Mucosa of descending colon (tissue), 3 donors: ENCODE measurements around the gene LAMA5. TPM values are rescaled to one million over a fixed set of nuclear protein-coding genes. Genes with fewer than 3 reads are reported as not detected.

Experiments used
- ATAC-seq: fragments of 200-7000 bp; cut with Tn5 transposase; one replicate; pipeline ENCODE4 v1.9.1; 2020; ENCODE audit warnings: mild to moderate bottlenecking, moderate library complexity
- DNase-seq, 3 donors: peaks; one replicate each; pipeline ENCODE4 v3.0.0-alpha.2; 2020
- H3K36me3 ChIP-seq: fragments of 200-600 bp; one replicate; pipeline ENCODE4 v1.8.0; 2021; ENCODE audit warnings: low read depth, mild to moderate bottlenecking
- H3K4me1 ChIP-seq: fragments of 200-600 bp; one replicate; pipeline ENCODE4 v1.8.0; 2021; ENCODE audit warnings: low read depth, mild to moderate bottlenecking
- H3K4me3 ChIP-seq: fragments of 200-600 bp; one replicate; pipeline ENCODE4 v1.8.0; 2021; ENCODE audit warnings: mild to moderate bottlenecking
- H3K9me3 ChIP-seq: fragments of 200-600 bp; one replicate; pipeline ENCODE4 v1.8.0; 2021; ENCODE audit warnings: mild to moderate bottlenecking
- intact Hi-C, 2 donors: fragments of 100-400 bp; cut with DNase I in 1 of 2; cut with micrococcal nuclease in 1 of 2; formaldehyde crosslinking; loops; one replicate each; pipeline versions ENCODE4 v1.11.0 to v1.11.1; 2022; cut with DNase I, micrococcal nuclease
- long read RNA-seq, 2 donors: library from polyadenylated mRNA; unstranded; transcript quantifications; one replicate each; pipeline ENCODE4 v2.0.0, GENCODE V29; 2019 to 2021
- total RNA-seq, 3 donors: library from RNA; stranded (reverse); fragmentation: NEBNext Ultra II Directional in 2 of 3; extraction: Animal tissue kit (Norgen Biotek cat#: 25700) in 2 of 3; gene quantifications; one replicate each; pipeline versions ENCODE4 v1.2.1 to v1.2.4, GENCODE V29; 2021 to 2023
- TF ChIP-seq, protein P1 (sequence below): fragments of 200-600 bp; IDR thresholded peaks from one replicate; pipeline ENCODE4 v1.8.0; 2022; ENCODE audit warnings: antibody characterized with exemption, mild to moderate bottlenecking
- donor health status: DM: no; HTN: no; CAD: no; lungs with moderate emphysema.
- donor health status: DM: no; HTN: no; CAD: no.
- donor health status: DM: no; HTN: yes; CAD: no.

Gene LAMA5
- 100 to 1,000 TPM in 1 of 3 donors, 10 to 100 TPM in 2; 21.8 to 335 (median 40.7) TPM for total RNA-seq
- long read RNA-seq, donor 1, partial matches to known transcripts = 129 of 192 reads
- long read RNA-seq, donor 1, other reads (novel, unspliced or antisense) = 61 of 192 reads
- long read RNA-seq, donor 2, partial matches to known transcripts = 4 of 4 reads
- long read RNA-seq, donor 2, other reads (novel, unspliced or antisense) = 0 of 4 reads

GRCh38 chr20:62367136-62367632 is at the start of gene LAMA5:
LAMA5 (minus strand) TSS chr20:62367312; CDS start chr20:62367245, 67 bp downstream.
- Histone ChIP-seq H3K4me3 (peak within 1 kb of the TSS; percentile 27), H3K36me3 (no peaks in the 10 kb centered on the region), H3K4me1 (peaks cover 25% of the 10 kb centered on the region), H3K9me3 (no peaks in the 10 kb centered on the region)
- DNase-seq (peak in 2 of 3 donors; percentile 61 to 72), ATAC-seq (peak; percentile 68)
- TF ChIP-seq, protein P1, sequence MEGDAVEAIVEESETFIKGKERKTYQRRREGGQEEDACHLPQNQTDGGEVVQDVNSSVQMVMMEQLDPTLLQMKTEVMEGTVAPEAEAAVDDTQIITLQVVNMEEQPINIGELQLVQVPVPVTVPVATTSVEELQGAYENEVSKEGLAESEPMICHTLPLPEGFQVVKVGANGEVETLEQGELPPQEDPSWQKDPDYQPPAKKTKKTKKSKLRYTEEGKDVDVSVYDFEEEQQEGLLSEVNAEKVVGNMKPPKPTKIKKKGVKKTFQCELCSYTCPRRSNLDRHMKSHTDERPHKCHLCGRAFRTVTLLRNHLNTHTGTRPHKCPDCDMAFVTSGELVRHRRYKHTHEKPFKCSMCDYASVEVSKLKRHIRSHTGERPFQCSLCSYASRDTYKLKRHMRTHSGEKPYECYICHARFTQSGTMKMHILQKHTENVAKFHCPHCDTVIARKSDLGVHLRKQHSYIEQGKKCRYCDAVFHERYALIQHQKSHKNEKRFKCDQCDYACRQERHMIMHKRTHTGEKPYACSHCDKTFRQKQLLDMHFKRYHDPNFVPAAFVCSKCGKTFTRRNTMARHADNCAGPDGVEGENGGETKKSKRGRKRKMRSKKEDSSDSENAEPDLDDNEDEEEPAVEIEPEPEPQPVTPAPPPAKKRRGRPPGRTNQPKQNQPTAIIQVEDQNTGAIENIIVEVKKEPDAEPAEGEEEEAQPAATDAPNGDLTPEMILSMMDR = no peak
- intact Hi-C loops = no loop called here

GRCh38 chr20:62415354-62416111 is 48.4 kb upstream of the LAMA5 start:
- peaks cover 20% of the 10 kb centered on the region for H3K4me1 ChIP-seq
- H3K36me3 ChIP-seq = no peaks in the 10 kb centered on the region
- TF ChIP-seq, protein P1 = no peak
- no peak for DNase-seq
- no peak for ATAC-seq
- no peaks in the 10 kb centered on the region for H3K9me3 ChIP-seq
- intact Hi-C loops = no loop called here
- H3K4me3 ChIP-seq = no peak overlapping the region

GRCh38 chr20:62413896-62414481 is 46.9 kb upstream of the LAMA5 start:
- Histone ChIP-seq H3K4me3 (no peak overlapping the region), H3K9me3 (no peaks in the 10 kb centered on the region), H3K4me1 (peaks cover 33% of the 10 kb centered on the region), H3K36me3 (no peaks in the 10 kb centered on the region)
- ATAC-seq (no peak), DNase-seq (peak in 2 of 3 donors; percentile 42 to 58)
- intact Hi-C loops = no loop called here
- TF ChIP-seq, protein P1 = no peak

DNA sequence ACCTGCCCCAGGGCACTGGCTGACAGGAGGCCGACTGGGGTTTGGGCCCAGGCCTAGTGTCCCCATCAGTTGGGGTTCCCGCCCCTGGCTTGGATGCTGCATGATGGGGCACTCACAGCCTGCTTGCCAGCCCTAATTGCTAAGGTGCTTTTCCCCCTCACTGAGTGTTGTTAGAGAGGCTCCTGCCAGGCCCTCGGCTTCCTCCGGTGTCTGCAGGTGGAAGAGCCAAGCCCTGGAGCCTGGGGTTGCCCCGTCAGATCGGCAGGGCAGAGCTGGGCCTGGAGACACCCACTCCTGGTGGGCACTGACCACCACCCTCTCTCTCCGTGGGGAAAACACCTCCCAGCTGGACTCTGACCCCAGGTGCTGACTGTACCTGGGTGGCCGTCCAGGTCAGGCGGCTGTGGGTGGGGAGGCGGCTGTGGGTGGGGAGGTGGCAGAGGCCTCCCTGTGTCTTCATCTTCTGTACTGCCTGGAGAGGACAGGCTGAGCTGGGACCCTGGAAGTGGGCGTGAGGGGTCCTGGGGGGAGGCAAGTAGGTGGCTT is 46.0 kb upstream of the LAMA5 start:
- Histone ChIP-seq H3K36me3 (no peaks in the 10 kb centered on the region), H3K4me1 (peaks cover 37% of the 10 kb centered on the region), H3K4me3 (no peak overlapping the region), H3K9me3 (no peaks in the 10 kb centered on the region)
- ATAC-seq (peak; percentile 28), DNase-seq (peak; percentile 62 to 78 (median 77))
- intact Hi-C loops = no loop called here
- TF ChIP-seq, protein P1 = no peak

GRCh38 chr20:62412194-62413024 is 45.3 kb upstream of the LAMA5 start:
- DNase-seq = peak; percentile 91 to 94 (median 92)
- TF ChIP-seq, protein P1 = no peak
- ATAC-seq = peak; percentile 79
- H3K36me3 ChIP-seq = no peaks in the 10 kb centered on the region
- no peaks in the 10 kb centered on the region for H3K9me3 ChIP-seq
- intact Hi-C loops = no loop called here
- no peak overlapping the region for H3K4me3 ChIP-seq
- H3K4me1 ChIP-seq = peaks cover 43% of the 10 kb centered on the region
